ENCODE data around the gene MEIS3. TPM values are rescaled to one million over a fixed set of nuclear protein-coding genes. Genes with fewer than 3 reads are reported as not detected.
A peak's percentile ranks its signal among the peaks of the same experiment; 100 is the strongest.

The MEIS3 gene
- total RNA-seq, result under 1 TPM in 1 of 2 donors, not detected in 1; 0.34 TPM
- total RNA-seq, result 0.23 to 1.3 reads per million in 2 donors

- H3K4me1 Mint-ChIP-seq, result peaks cover 49% of the 10 kb centered on the region
- no peak for ATAC-seq
- no peaks in the 10 kb centered on the region for H3K9me3 ChIP-seq (ENCODE audit: control insufficient read depth, low read length, poor library complexity, severe bottlenecking)
- H3K27ac Mint-ChIP-seq, result peak within 1 kb of the TSS; percentile 19
- no peak for DNase-seq
- H3K36me3 Mint-ChIP-seq (ENCODE audit: low read depth), result peaks cover 23% of the 10 kb centered on the region
- peaks cover 75% of the 10 kb centered on the region for H3K27me3 Mint-ChIP-seq
- H3K4me3 Mint-ChIP-seq, result peak within 1 kb of the TSS; percentile 83
Measured at GRCh38 chr19:47419030-47419783, at the start of gene MEIS3. MEIS3 (minus strand) TSS chr19:47419527; CDS start chr19:47419081, 446 bp downstream.

GRCh38 chr19:47467914-47468313 is 48.6 kb upstream of the MEIS3 start:
- H3K4me3 Mint-ChIP-seq, result no peak overlapping the region
- no peak overlapping the region for H3K27ac Mint-ChIP-seq
- H3K27me3 Mint-ChIP-seq, result peaks cover 65% of the 10 kb centered on the region
- DNase-seq (no peak), ATAC-seq (no peak)
- peaks cover 13% of the 10 kb centered on the region for H3K4me1 Mint-ChIP-seq
- H3K9me3 ChIP-seq (ENCODE audit: control insufficient read depth, low read length, poor library complexity, severe bottlenecking), result no peaks in the 10 kb centered on the region
- peaks cover 6% of the 10 kb centered on the region for H3K36me3 Mint-ChIP-seq (ENCODE audit: low read depth)

- Mint-ChIP-seq H3K4me1 (peaks cover 6% of the 10 kb centered on the region), H3K27me3 (peaks cover 55% of the 10 kb centered on the region), H3K4me3 (no peak overlapping the region), H3K27ac (no peak overlapping the region), H3K36me3 (ENCODE audit: low read depth) (peaks cover 3% of the 10 kb centered on the region)
- H3K9me3 ChIP-seq (ENCODE audit: control insufficient read depth, low read length, poor library complexity, severe bottlenecking), result no peaks in the 10 kb centered on the region
- ATAC-seq (no peak), DNase-seq (no peak)
Measured at GRCh38 chr19:47465957-47466356, 46.6 kb upstream of the MEIS3 start.

- Mint-ChIP-seq H3K4me3 (no peak overlapping the region), H3K36me3 (ENCODE audit: low read depth) (no peaks in the 10 kb centered on the region), H3K27me3 (peaks cover 44% of the 10 kb centered on the region), H3K27ac (no peak overlapping the region), H3K4me1 (no peaks in the 10 kb centered on the region)
- ATAC-seq (no peak), DNase-seq (no peak)
- H3K9me3 ChIP-seq (ENCODE audit: control insufficient read depth, low read length, poor library complexity, severe bottlenecking), result no peaks in the 10 kb centered on the region
Measured at GRCh38 chr19:47464675-47465419, 45.5 kb upstream of the MEIS3 start.

GRCh38 chr19:47461876-47462275 is 42.5 kb upstream of the MEIS3 start:
- H3K4me1 Mint-ChIP-seq, result no peaks in the 10 kb centered on the region
- no peak overlapping the region for H3K4me3 Mint-ChIP-seq
- peaks cover 20% of the 10 kb centered on the region for H3K27me3 Mint-ChIP-seq
- H3K36me3 Mint-ChIP-seq (ENCODE audit: low read depth), result peaks cover 3% of the 10 kb centered on the region
- no peak for DNase-seq
- H3K9me3 ChIP-seq (ENCODE audit: control insufficient read depth, low read length, poor library complexity, severe bottlenecking), result no peaks in the 10 kb centered on the region
- ATAC-seq, result no peak
- no peak overlapping the region for H3K27ac Mint-ChIP-seq

GRCh38 chr19:47459477-47459876 is 40.1 kb upstream of the MEIS3 start:
- ATAC-seq (no peak), DNase-seq (no peak)
- peaks cover 3% of the 10 kb centered on the region for H3K9me3 ChIP-seq (ENCODE audit: control insufficient read depth, low read length, poor library complexity, severe bottlenecking)
- Mint-ChIP-seq H3K36me3 (ENCODE audit: low read depth) (peaks cover 5% of the 10 kb centered on the region), H3K27ac (no peak overlapping the region), H3K4me3 (no peak overlapping the region), H3K27me3 (peaks cover 28% of the 10 kb centered on the region), H3K4me1 (no peaks in the 10 kb centered on the region)

GRCh38 chr19:47458672-47459071 is 39.3 kb upstream of the MEIS3 start:
- no peak overlapping the region for H3K27ac Mint-ChIP-seq

GRCh38 chr19:47456721-47457474 is 37.6 kb upstream of the MEIS3 start:
- peaks cover 28% of the 10 kb centered on the region for H3K27me3 Mint-ChIP-seq
- H3K4me3 Mint-ChIP-seq, result no peak overlapping the region
- ATAC-seq, result no peak
- no peak overlapping the region for H3K27ac Mint-ChIP-seq
- DNase-seq, result no peak
- H3K9me3 ChIP-seq (ENCODE audit: control insufficient read depth, low read length, poor library complexity, severe bottlenecking), result peaks cover 3% of the 10 kb centered on the region
- H3K36me3 Mint-ChIP-seq (ENCODE audit: low read depth), result peaks cover 5% of the 10 kb centered on the region
- no peaks in the 10 kb centered on the region for H3K4me1 Mint-ChIP-seq

More at GRCh38 chr19:47458672-47459071, 39.3 kb upstream of the MEIS3 start:
- Mint-ChIP-seq H3K4me3 (no peak overlapping the region), H3K4me1 (no peaks in the 10 kb centered on the region), H3K27me3 (peaks cover 27% of the 10 kb centered on the region), H3K36me3 (ENCODE audit: low read depth) (peaks cover 5% of the 10 kb centered on the region)
- ATAC-seq, result no peak
- DNase-seq, result no peak
- H3K9me3 ChIP-seq (ENCODE audit: control insufficient read depth, low read length, poor library complexity, severe bottlenecking), result peaks cover 3% of the 10 kb centered on the region

- no peak overlapping the region for H3K27ac Mint-ChIP-seq
- H3K4me1 Mint-ChIP-seq, result peaks cover 26% of the 10 kb centered on the region
- peaks cover under 1% of the 10 kb centered on the region for H3K9me3 ChIP-seq (ENCODE audit: control insufficient read depth, low read length, poor library complexity, severe bottlenecking)
- ATAC-seq, result no peak
- no peak for DNase-seq
- H3K27me3 Mint-ChIP-seq, result peaks cover 62% of the 10 kb centered on the region
- no peak overlapping the region for H3K4me3 Mint-ChIP-seq
- H3K36me3 Mint-ChIP-seq (ENCODE audit: low read depth), result peaks cover 6% of the 10 kb centered on the region
Measured at GRCh38 chr19:47450478-47450877, 31.2 kb upstream of the MEIS3 start.

GRCh38 chr19:47448360-47448727 is 29.0 kb upstream of the MEIS3 start:
- H3K27ac Mint-ChIP-seq, result no peak overlapping the region
- H3K4me1 Mint-ChIP-seq, result peaks cover 43% of the 10 kb centered on the region
- no peak for DNase-seq
- peak overlapping the region; percentile 66 for H3K4me3 Mint-ChIP-seq
- peaks cover 6% of the 10 kb centered on the region for H3K36me3 Mint-ChIP-seq (ENCODE audit: low read depth)
- H3K27me3 Mint-ChIP-seq, result peaks cover 67% of the 10 kb centered on the region
- no peaks in the 10 kb centered on the region for H3K9me3 ChIP-seq (ENCODE audit: control insufficient read depth, low read length, poor library complexity, severe bottlenecking)
- ATAC-seq, result no peak

GRCh38 chr19:47447470-47448359 is 28.4 kb upstream of the MEIS3 start:
- ATAC-seq (peak; percentile 72), DNase-seq (peak; percentile 33 to 44 (median 42))
- H3K9me3 ChIP-seq (ENCODE audit: control insufficient read depth, low read length, poor library complexity, severe bottlenecking), result no peaks in the 10 kb centered on the region
- H3K4me3 Mint-ChIP-seq, result peak overlapping the region; percentile 89
- H3K27me3 Mint-ChIP-seq, result peaks cover 73% of the 10 kb centered on the region
- H3K27ac Mint-ChIP-seq, result no peak overlapping the region
- peaks cover 6% of the 10 kb centered on the region for H3K36me3 Mint-ChIP-seq (ENCODE audit: low read depth)
- peaks cover 48% of the 10 kb centered on the region for H3K4me1 Mint-ChIP-seq

Measured in T-helper 17 cell (primary cell).